GM10266 (cell line): Measurements from ENCODE around the gene ANO8.
A peak's percentile ranks its signal among the peaks of the same experiment; 100 is the strongest.

Source experiments
- DNase-seq: peaks from one replicate; pipeline ENCODE4 v3.0.0; 2012; ENCODE audit errors: extremely low spot score
- TF ChIP-seq, protein P1 (sequence below): IDR thresholded peaks from 2 replicates; pipeline ENCODE4 v1.5.1; 2012; ENCODE audit warnings: mild to moderate bottlenecking, low read depth; ENCODE audit not compliant: control insufficient read depth, insufficient read depth; ENCODE audit errors: missing control alignments

The ANO8 gene

DNA sequence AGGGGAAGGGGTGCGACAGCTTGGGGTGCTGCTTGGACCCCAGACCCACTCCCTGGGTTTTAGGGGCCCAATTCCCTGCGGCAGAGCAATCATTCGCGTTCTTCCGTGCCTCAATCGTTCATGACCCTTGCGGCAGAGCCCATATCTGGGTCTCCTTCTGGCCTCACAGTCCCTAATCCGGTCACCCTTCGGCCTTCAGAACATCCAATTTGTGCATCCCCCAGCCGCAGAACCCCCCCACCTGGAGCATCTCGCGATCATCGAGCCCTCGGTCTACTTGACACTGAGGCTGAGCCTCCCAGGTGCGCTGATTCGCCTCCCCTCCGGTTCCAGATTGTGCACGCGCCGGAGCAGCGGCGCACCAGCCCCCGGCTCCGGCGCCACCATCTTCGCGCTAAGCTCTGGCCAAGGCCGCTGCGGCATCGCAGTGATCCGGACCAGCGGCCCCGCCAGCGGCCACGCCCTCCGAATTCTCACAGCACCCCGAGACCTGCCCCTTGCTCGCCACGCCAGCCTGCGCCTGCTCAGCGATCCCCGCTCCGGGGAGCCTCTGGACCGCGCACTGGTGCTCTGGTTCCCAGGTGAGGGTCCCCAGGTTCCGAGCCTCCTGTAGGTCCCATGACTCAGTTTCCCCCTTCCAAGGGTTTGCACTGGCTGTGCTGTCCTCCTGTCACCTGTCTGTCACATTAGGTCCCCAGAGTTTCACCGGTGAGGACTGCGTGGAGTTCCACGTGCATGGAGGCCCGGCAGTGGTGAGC, 3.2 kb upstream of the ANO8 start:
- TF ChIP-seq, protein P1, sequence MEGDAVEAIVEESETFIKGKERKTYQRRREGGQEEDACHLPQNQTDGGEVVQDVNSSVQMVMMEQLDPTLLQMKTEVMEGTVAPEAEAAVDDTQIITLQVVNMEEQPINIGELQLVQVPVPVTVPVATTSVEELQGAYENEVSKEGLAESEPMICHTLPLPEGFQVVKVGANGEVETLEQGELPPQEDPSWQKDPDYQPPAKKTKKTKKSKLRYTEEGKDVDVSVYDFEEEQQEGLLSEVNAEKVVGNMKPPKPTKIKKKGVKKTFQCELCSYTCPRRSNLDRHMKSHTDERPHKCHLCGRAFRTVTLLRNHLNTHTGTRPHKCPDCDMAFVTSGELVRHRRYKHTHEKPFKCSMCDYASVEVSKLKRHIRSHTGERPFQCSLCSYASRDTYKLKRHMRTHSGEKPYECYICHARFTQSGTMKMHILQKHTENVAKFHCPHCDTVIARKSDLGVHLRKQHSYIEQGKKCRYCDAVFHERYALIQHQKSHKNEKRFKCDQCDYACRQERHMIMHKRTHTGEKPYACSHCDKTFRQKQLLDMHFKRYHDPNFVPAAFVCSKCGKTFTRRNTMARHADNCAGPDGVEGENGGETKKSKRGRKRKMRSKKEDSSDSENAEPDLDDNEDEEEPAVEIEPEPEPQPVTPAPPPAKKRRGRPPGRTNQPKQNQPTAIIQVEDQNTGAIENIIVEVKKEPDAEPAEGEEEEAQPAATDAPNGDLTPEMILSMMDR, result no peak
- DNase-seq, result peak; percentile 62

GRCh38 chr19:17336872-17337674, 2.4 kb upstream of the ANO8 start, which contains the start of gene GTPBP3:
Gene GTPBP3 (plus strand): TSS chr19:17337553. CDS start chr19:17337612, 59 bp downstream.
- TF ChIP-seq, protein P1, result no peak
- peak; percentile 99 for DNase-seq

- no peak for DNase-seq
- TF ChIP-seq, protein P1, result no peak
Measured at GRCh38 chr19:17335575-17335974, 920 bp upstream of the ANO8 start.

- TF ChIP-seq, protein P1, result no peak
- DNase-seq, result peak; percentile 75
Measured at GRCh38 chr19:17333611-17334413, 843 bp downstream of the ANO8 start.

- TF ChIP-seq, protein P1, result no peak
- peak; percentile 67 for DNase-seq
Measured at GRCh38 chr19:17332677-17333581, 1.7 kb downstream of the ANO8 start.

GRCh38 chr19:17332360-17332676, 2.3 kb downstream of the ANO8 start:
- DNase-seq, result no peak
- TF ChIP-seq, protein P1, result no peak
